BJ (cell line): ENCODE data around the gene ANKMY2. TPM values are rescaled to one million over a fixed set of nuclear protein-coding genes. Genes with fewer than 3 reads are reported as not detected.

Source experiments
- CTCF ChIA-PET: fragments of 350-600 bp; formaldehyde crosslinking; extraction: SDS; loops from one replicate; lab custom pipeline; 2021; ENCODE audit warnings: antibody characterized with exemption, inconsistent platforms; lab: Yijun Ruan, JAX
- POLR2A ChIA-PET: fragments of 300-600 bp; sonication (Branson Sonifier 250); formaldehyde crosslinking; extraction: SDS; loops from one replicate; lab custom pipeline; 2021; ENCODE audit warnings: antibody characterized with exemption; lab: Charles Lee
- DNase-seq: peaks from one replicate; pipeline ENCODE4 v3.0.0-alpha.2; 2011; ENCODE audit warnings: low read depth
- H3K27me3 ChIP-seq: 2 replicates; pipeline ENCODE4 v1.6.0; 2011; ENCODE audit warnings: low read length; ENCODE audit not compliant: control insufficient read depth, insufficient read depth
- H3K36me3 ChIP-seq: 2 replicates; pipeline ENCODE4 v1.5.1; 2011; ENCODE audit warnings: low read length; ENCODE audit not compliant: control insufficient read depth, insufficient read depth
- H3K4me3 ChIP-seq: 2 replicates; pipeline ENCODE4 v1.5.1; 2011; ENCODE audit warnings: low read depth, mild to moderate bottlenecking, control low read depth, low read length
- polyA plus RNA-seq: library from polyadenylated mRNA; depleted of rRNA; stranded (reverse); fragments of >200 nt; gene quantifications from 2 replicates; pipeline ENCODE4 v1.2.3, GENCODE V29; 2011
- TF ChIP-seq, protein P1 (sequence below): IDR thresholded peaks from 2 replicates; pipeline ENCODE4 v1.5.1; 2011; ENCODE audit warnings: low read depth, mild to moderate bottlenecking, control low read depth, inconsistent platforms, low read length, moderate library complexity; ENCODE audit not compliant: insufficient read depth

Gene ANKMY2
- polyA plus RNA-seq, 1 experiment, result 14.7 TPM

DNA sequence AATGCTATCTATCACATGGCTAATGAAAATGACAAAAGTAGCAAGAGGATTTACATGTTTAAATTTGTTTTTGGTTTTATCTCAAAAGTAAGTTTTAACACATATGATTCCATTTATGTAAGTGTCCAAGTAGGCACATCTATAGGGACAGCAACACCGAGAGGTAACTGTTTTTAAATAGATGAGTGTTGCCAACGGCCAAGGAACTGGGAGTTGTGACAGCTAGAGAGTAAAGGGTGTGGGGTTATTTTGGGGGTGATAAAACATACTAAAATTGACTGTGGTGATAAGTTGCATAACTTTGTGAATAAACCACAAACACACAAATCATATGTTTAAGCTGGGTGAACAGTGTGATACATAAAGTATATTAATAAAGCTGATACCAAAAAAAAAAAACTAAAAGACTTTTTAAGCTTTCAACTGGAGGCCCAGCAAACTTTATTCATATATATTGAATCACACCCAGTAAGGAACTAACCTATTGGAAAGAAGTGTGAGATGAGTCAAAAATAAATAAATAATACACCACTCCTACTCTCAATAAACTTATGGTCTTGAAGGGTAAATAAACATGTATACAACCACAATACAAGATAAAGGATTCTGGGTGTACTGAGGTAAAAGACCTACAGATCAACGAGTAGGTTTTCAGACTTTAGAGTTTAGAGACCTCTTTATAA lies 85.9 kb downstream of the ANKMY2 start:
- ChIA-PET POLR2A (no interaction called here), CTCF (interaction anchor here (1.3 kb wide), 1 partner anchor 444 kb away, joined by 3 read pairs; no protein-coding TSS in a partner anchor)
- no peak for DNase-seq
- TF ChIP-seq, protein P1, sequence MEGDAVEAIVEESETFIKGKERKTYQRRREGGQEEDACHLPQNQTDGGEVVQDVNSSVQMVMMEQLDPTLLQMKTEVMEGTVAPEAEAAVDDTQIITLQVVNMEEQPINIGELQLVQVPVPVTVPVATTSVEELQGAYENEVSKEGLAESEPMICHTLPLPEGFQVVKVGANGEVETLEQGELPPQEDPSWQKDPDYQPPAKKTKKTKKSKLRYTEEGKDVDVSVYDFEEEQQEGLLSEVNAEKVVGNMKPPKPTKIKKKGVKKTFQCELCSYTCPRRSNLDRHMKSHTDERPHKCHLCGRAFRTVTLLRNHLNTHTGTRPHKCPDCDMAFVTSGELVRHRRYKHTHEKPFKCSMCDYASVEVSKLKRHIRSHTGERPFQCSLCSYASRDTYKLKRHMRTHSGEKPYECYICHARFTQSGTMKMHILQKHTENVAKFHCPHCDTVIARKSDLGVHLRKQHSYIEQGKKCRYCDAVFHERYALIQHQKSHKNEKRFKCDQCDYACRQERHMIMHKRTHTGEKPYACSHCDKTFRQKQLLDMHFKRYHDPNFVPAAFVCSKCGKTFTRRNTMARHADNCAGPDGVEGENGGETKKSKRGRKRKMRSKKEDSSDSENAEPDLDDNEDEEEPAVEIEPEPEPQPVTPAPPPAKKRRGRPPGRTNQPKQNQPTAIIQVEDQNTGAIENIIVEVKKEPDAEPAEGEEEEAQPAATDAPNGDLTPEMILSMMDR, result no peak
- H3K4me3 ChIP-seq, result no peak overlapping the region
- no peaks in the 10 kb centered on the region for H3K27me3 ChIP-seq
- H3K36me3 ChIP-seq, result no peaks in the 10 kb centered on the region

DNA sequence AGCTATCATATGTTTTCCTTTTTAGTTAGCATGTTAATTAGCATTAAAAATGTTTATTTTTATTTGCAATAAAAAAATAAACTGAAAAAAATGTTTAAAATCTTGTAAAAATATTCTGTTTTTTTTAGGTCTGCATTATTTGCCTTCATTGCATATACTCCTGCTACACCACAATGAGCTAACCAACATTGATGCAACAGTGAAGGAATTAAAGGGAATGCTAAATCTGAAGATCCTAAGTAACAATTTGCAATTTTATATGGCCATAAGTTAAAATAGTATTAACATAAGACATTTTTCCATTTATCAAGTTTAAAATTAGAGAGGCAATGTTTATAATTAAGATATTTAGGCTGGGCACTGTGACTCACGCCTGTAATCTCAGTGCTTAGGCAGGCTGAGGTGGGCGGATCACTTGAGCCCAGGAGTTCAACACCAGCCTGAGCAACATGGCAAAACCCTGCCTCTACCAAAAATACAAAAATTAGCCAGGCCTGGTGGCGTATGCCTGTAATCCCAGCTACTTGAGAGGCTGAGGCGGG lies 86.7 kb downstream of the ANKMY2 start:
- CTCF ChIA-PET, result interaction anchor here (0.6 kb wide), 1 partner anchor 169 kb away, joined by 3 read pairs; no protein-coding TSS in a partner anchor
- no peak overlapping the region for H3K4me3 ChIP-seq
- no peaks in the 10 kb centered on the region for H3K36me3 ChIP-seq
- POLR2A ChIA-PET, result no interaction called here
- TF ChIP-seq, protein P1, result no peak
- H3K27me3 ChIP-seq, result no peaks in the 10 kb centered on the region
- no peak for DNase-seq

GRCh38 chr7:16556359-16556758 lies 89.2 kb downstream of the ANKMY2 start:
- ChIA-PET POLR2A (no interaction called here), CTCF (interaction anchor here (1.0 kb wide), 1 partner anchor 8 kb away, joined by 3 read pairs; no protein-coding TSS in a partner anchor)
- Histone ChIP-seq H3K36me3 (no peaks in the 10 kb centered on the region), H3K27me3 (no peaks in the 10 kb centered on the region), H3K4me3 (no peak overlapping the region)
- TF ChIP-seq, protein P1, result no peak
- no peak for DNase-seq

GRCh38 chr7:16554518-16555236 lies 90.9 kb downstream of the ANKMY2 start:
- Histone ChIP-seq H3K4me3 (no peak overlapping the region), H3K27me3 (no peaks in the 10 kb centered on the region), H3K36me3 (no peaks in the 10 kb centered on the region)
- TF ChIP-seq, protein P1, result no peak
- ChIA-PET CTCF (interaction anchor here (1.5 to 4.1 kb wide), 3 partner anchors 10 to 476 kb away, joined by 3 to 19 read pairs (median 4); no protein-coding TSS in a partner anchor), POLR2A (no interaction called here)
- DNase-seq, result no peak

GRCh38 chr7:16550671-16551070 lies 94.9 kb downstream of the ANKMY2 start:
- no peak overlapping the region for H3K4me3 ChIP-seq
- DNase-seq, result no peak
- no peaks in the 10 kb centered on the region for H3K27me3 ChIP-seq
- POLR2A ChIA-PET, result no interaction called here
- CTCF ChIA-PET, result no interaction called here
- TF ChIP-seq, protein P1, result no peak
- no peaks in the 10 kb centered on the region for H3K36me3 ChIP-seq
